GM19328 (cell line): ENCODE measurements around the gene STIP1.
A peak's percentile ranks its signal among the peaks of the same experiment; 100 is the strongest.

Source experiments
- ATAC-seq: cut with Tn5 transposase; IDR thresholded peaks from one replicate; pipeline ENCODE4 v1.9.1; 2021; ENCODE audit warnings: mild to moderate bottlenecking, moderate library complexity; ENCODE audit not compliant: unreplicated experiment

The STIP1 gene

DNA sequence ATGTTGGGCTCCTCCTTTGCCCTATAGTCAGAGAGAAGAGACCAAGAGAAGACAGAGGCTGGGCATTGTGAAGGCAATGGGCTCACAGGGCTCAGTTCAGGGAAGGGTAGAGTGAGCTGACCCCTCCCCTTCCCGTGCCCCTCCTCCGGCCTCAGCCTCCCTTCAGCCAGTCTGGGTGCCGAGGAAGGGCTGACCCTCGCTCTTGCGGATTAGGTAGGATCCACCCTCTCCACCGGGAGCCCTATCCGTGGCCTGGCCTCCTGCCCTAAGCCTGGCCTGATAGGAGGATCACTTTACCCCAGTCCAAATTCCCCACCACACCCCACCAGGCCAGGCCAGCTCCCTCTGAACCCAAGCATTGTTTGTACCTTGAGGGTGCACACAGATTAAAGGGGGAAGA, 62.6 kb downstream of the STIP1 start:
- ATAC-seq, result no peak

DNA sequence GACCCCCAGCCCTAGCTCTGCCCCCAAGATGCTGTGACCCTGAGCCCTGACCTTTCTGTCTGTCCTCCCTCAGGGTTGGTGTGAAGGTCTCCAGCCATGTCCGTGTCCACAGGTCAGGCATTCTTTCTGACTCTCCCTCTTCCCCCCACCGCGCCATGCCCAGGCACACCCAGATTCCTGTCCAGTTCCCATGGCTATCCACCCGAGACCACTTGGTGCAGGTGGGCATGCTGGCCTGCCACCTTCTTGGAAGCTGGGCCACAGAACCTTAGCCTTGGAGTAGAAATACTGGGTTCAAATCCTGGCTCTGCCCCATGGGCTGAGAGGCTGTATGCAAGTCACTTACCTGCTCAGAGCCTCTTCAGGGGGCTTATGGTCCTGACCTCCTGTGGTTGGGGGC, 63.1 kb downstream of the STIP1 start:
- no peak for ATAC-seq

DNA sequence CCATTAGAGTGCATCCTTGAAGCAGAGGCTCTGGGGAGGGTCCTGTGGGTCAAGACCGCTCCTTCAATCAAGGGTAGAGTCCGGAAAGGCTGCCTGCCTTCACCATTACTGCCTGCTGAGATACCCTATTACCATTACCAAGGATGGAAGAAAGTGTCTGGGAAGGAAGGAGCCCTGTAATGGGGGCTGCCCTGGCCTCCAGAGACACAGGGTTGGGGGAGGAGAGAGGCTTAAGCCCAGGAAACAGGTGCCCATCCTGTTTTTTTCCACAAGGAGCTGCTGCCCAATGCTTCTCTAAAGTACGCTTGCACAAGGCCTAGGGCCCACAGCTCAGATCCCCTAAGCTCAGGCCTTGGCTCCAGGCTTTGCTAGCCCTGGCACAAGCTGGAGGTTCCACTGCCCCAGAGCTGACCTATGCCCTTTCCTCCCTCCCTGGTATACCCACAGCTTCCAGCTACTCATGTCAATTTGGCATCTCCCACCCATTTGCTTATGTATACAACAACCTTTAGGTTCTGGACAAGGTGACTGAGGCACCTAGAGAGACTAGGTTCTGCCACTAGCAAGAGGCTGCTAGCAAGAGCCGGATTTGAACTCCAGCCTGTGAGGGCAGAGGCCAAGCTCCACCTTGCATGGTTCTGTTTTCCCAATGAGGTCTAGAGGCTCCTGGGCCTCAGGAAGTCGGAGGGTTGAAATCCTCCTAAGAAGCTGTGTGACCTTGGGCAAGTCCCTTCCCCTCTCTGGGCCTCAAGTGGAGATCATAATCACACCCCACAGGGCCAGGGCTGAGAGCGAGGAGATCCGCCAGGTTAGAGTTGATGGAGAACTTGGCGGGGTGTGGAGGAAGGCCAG, 63.8 kb downstream of the STIP1 start:
- no peak for ATAC-seq

DNA sequence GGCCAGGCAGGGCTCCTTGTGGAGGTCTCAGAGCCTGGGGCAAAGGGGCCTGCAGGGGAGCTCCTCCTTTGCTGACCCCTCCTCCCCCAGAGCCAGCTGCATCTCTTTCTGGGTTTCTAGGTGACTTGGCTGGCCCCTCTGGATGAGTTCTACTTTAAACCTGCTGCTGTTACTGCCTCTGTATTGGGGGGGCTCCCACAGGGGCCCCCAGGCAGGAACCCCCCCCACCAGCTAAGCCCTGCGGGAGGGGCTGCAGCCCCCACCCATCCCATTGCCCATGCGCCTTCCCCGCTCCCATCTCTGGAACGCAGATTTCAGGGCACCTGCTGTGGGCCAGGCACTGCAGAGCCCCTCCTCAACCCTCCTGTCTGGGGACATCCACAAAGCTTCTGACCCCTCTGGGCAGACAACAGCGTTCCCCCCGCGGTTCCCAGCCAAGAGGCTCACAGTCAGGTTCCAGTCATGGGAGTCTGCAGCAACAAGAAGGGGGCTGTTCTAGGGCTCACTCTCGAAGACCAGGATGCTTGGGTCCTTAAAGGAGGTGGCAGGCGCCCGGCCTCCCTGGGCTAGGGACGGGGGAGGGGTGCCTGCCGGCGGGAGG, 64.5 kb downstream of the STIP1 start:
- ATAC-seq, result no peak

DNA sequence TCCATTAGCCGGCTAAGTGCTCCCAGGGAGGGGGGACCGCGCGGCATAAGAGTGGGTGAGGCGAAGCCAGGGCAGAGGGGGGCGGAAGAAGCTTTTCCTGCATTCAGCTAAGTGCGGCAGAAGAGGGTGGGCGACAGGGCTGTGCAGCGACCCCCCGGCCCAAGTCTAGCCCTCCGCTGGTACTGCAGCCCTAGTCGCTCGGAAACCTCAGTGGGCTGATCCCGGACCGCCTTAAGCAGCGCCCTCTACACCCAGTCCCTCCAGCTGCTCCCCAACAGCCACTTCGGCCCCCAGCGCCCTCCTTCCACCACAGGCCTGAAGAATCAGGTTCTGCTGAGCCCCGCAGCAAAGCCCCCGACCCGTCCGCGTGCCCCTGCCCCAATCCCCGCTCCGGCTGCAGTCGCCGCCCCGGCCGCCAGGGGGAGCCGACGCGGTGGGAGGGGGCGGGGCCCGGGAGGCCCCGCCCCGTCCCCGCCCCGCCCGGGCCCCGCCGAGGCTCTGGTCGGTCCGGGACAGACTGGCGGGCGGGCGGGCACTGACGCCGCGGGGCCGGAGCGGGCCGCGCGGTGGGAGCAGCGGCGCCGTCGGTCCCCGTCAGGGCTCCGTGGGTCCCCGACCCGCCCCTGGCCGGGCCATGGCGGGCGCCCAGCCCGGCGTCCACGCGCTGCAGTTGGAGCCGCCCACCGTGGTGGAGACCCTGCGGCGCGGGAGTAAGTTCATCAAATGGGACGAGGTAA, 65.2 kb downstream of the STIP1 start, which contains the start of gene PLCB3:
Gene PLCB3 (plus strand): TSS at position 515 of the 737 bp plus-strand sequence. CDS start 120 bp downstream, at position 635.
- ATAC-seq, result peak; percentile 45

GRCh38 chr11:64251753-64252002, 65.7 kb downstream of the STIP1 start:
- no peak for ATAC-seq

- ATAC-seq, result no peak
Measured at GRCh38 chr11:64252003-64252872, 66.3 kb downstream of the STIP1 start.

DNA sequence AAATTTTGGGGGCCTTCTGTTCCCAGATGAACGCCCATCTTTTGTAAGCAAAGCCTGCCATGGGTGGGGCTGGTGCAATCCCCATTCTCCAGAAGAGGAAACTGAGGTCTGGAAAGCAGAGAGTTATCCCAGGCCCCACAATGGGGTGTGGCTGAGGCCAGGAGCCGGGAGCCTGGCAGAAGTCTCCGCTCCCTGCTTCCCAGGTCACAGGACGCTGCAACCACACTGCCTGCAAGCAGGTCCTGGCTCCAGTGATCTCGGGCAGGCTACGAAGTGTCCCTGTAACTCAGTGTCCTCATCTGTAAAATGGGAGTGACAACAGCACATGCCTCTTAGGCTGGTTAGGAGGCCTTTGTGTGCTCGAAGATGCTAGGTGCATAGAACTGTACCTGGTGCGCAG, 67.1 kb downstream of the STIP1 start:
- ATAC-seq, result no peak

DNA sequence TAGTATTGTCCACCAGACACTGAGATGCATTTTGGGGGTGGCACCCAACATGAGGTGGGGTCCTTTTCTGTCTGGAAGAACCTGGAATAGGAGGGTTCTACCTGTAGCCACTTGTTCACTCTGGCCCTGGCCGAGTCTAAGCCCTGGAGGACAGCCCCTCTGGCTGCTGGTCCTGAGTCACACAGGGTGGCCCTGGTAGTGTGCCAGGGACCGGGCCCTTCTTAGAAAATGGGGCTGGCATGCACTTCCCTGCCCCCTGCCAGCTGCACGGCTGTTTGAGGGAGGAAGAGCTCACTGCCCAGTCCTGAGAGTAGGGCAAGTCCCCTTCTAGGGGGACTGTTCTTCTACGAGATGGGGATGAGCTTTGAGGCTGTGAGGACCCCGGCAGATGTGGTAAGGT, 67.5 kb downstream of the STIP1 start:
- no peak for ATAC-seq
